HepG2 (cell line): ENCODE results near the gene LTBR. TPM values are rescaled to one million over a fixed set of nuclear protein-coding genes. Genes with fewer than 3 reads are reported as not detected.

Source experiments
- ATAC-seq: fragments of 200-7000 bp; cut with Tn5 transposase; 3 replicates; pipeline ENCODE4 v1.9.1; 2020; ENCODE audit warnings: mild to moderate bottlenecking, moderate library complexity
- BruUV-seq: library from RNA; stranded (reverse); fragments of 400-500 nt; replicated peaks from 2 replicates; lab custom pipeline; 2021; lab: Mats Ljungman, UMichigan
- CTCF ChIA-PET: fragments of 300-600 bp; formaldehyde crosslinking; extraction: SDS; loops from one replicate; lab custom pipeline; 2021; ENCODE audit warnings: low total read pairs, inconsistent platforms, low intra/inter-chr PET ratio; lab: Yijun Ruan, JAX
- POLR2A ChIA-PET: fragments of 350-600 bp; sonication (Branson Sonifier 250); formaldehyde crosslinking; loops from one replicate; lab custom pipeline; 2020; ENCODE audit warnings: antibody characterized with exemption, inconsistent platforms; lab: Yijun Ruan, JAX
- DNase-seq: peaks from one replicate; pipeline ENCODE4 v3.0.0-alpha.2; 2015; ENCODE audit warnings: low spot score
- FAIRE-seq: peaks from 3 replicates; lab custom pipeline; 2011; peaks lifted over from hg19 to GRCh38; lab: Jason Lieb, UNC
- H2AFZ ChIP-seq: one replicate; pipeline ENCODE4 v1.6.1; 2011; ENCODE audit warnings: low read length, inconsistent platforms
- H3K27ac ChIP-seq: fragments of 300-600 bp; 3 replicates; pipeline ENCODE4 v1.8.0; 2011; ENCODE audit warnings: mixed run types, mild to moderate bottlenecking, mixed read lengths, low read length, inconsistent platforms; ENCODE audit not compliant: insufficient read depth; ENCODE audit errors: extremely low read length
- H3K27me3 ChIP-seq, 2 experiments: fragments of 200-600 bp in 1 of 2; 2 replicates in 1 of 2; 3 replicates in 1 of 2; pipeline versions ENCODE4 v1.6.0 to v1.8.0; 2011; ENCODE audit warnings: low read length in 2 of 2, mild to moderate bottlenecking in 2 of 2, moderate library complexity in 2 of 2, inconsistent platforms in 1 of 2; ENCODE audit not compliant: insufficient read depth in 2 of 2, control insufficient read depth in 1 of 2
- H3K36me3 ChIP-seq, 2 experiments: fragments of 200-600 bp in 1 of 2; replicated peaks in 1 of 2; 2 replicates in 1 of 2; 3 replicates in 1 of 2; pipeline versions ENCODE4 v1.5.1 to v1.8.0; 2011; ENCODE audit warnings: low read length in 2 of 2, inconsistent platforms in 1 of 2; ENCODE audit not compliant: insufficient read depth in 2 of 2, control insufficient read depth in 1 of 2
- H3K4me1 ChIP-seq: 2 replicates; pipeline ENCODE4 v1.5.1; 2012; ENCODE audit warnings: low read length, inconsistent platforms; ENCODE audit not compliant: insufficient read depth
- H3K4me2 ChIP-seq: 2 replicates; pipeline ENCODE4 v1.6.0; 2011; ENCODE audit warnings: low read depth, low read length, inconsistent platforms
- H3K4me3 ChIP-seq, 3 experiments: fragments of 200-600 bp in 1 of 3; sonication (generic), shearing (Covaris generic) in 1 of 3; replicated peaks in 1 of 3; 2 replicates each; pipeline ENCODE4 v1.5.1; 2011 to 2016; ENCODE audit warnings: low read length in 3 of 3, inconsistent platforms in 2 of 3, low read depth in 2 of 3, mild to moderate bottlenecking in 2 of 3, control low read depth in 1 of 3, mixed read lengths in 1 of 3; ENCODE audit not compliant: insufficient read depth in 1 of 3
- H3K79me2 ChIP-seq: one replicate; pipeline ENCODE4 v1.6.1; 2011; ENCODE audit warnings: low read length, inconsistent platforms; ENCODE audit not compliant: insufficient read depth
- H3K9ac ChIP-seq: 2 replicates; pipeline ENCODE4 v1.6.0; 2011; ENCODE audit warnings: mild to moderate bottlenecking, low read depth, low read length, inconsistent platforms; ENCODE audit not compliant: insufficient read depth
- H3K9me3 ChIP-seq: 2 replicates; pipeline ENCODE4 v1.5.1; 2012; ENCODE audit warnings: mild to moderate bottlenecking, low read length
- H4K20me1 ChIP-seq: 2 replicates; pipeline ENCODE4 v1.6.0; 2011; ENCODE audit warnings: inconsistent platforms, mild to moderate bottlenecking, low read length, moderate library complexity; ENCODE audit not compliant: insufficient read depth
- CC2D1A ChIP-seq: sonication (generic); formaldehyde crosslinking; IDR thresholded peaks from 2 replicates; pipeline ENCODE4 v1.8.1; 2023; ENCODE audit warnings: mild to moderate bottlenecking, missing genetic modification reagents
- GMEB2 ChIP-seq: IDR thresholded peaks from 2 replicates; pipeline ENCODE4 v1.6.1; 2016; ENCODE audit warnings: missing biosample characterization, missing genetic modification reagents, low read depth
- KIAA2018 ChIP-seq: sonication (generic); formaldehyde crosslinking; IDR thresholded peaks from 2 replicates; pipeline ENCODE4 v1.5.0; 2020; ENCODE audit warnings: mild to moderate bottlenecking, missing genetic modification reagents, borderline replicate concordance
- NR3C1 ChIP-seq: sonication (generic); formaldehyde crosslinking; IDR thresholded peaks from 2 replicates; pipeline ENCODE4 v1.4.0; 2020; ENCODE audit warnings: missing genetic modification reagents
- PREB ChIP-seq: sonication (generic); formaldehyde crosslinking; IDR thresholded peaks from 2 replicates; pipeline ENCODE4 v1.4.0; 2020; ENCODE audit warnings: missing genetic modification reagents
- SNAI1 ChIP-seq: sonication (generic); formaldehyde crosslinking; IDR thresholded peaks from 2 replicates; pipeline ENCODE4 v1.5.0; 2020; ENCODE audit warnings: mild to moderate bottlenecking, missing genetic modification reagents, borderline replicate concordance
- STAT6 ChIP-seq: sonication (generic); formaldehyde crosslinking; IDR thresholded peaks from 2 replicates; pipeline ENCODE4 v1.4.0; 2020; ENCODE audit warnings: missing genetic modification reagents, mild to moderate bottlenecking, borderline replicate concordance
- ZNF17 ChIP-seq: sonication (generic); formaldehyde crosslinking; IDR thresholded peaks from 2 replicates; pipeline ENCODE4 v1.5.0; 2020; ENCODE audit warnings: mild to moderate bottlenecking, missing genetic modification reagents
- ZNF326 ChIP-seq: sonication (generic); formaldehyde crosslinking; IDR thresholded peaks from 2 replicates; pipeline ENCODE4 v1.4.0; 2020; ENCODE audit warnings: missing genetic modification reagents, borderline replicate concordance
- ZNF713 ChIP-seq: sonication (generic); formaldehyde crosslinking; IDR thresholded peaks from 2 replicates; pipeline ENCODE4 v1.4.0; 2020; ENCODE audit warnings: mild to moderate bottlenecking, missing genetic modification reagents
- WGBS: methylation state at CpG from one replicate; pipeline ENCODE4 v1.1.6; 2017; ENCODE audit warnings: low lambda C conversion rate; 5-methylcytosine and 5-hydroxymethylcytosine counted together
- in situ Hi-C: cut with HindIII; loops from 2 replicates; pipeline ENCODE4 v1.10.0; 2017; ENCODE audit warnings: low pct_unique_long_range_greater_than_20kb; ENCODE audit not compliant: extremely low pct_ligation_motif_present
- intact Hi-C: fragments of 100-400 bp; cut with micrococcal nuclease; formaldehyde crosslinking; loops from one replicate; pipeline ENCODE4 v1.10.0; 2022; ENCODE audit not compliant: unreplicated experiment
- polyA plus RNA-seq, 8 experiments: library from polyadenylated mRNA; depleted of rRNA in 3 of 8; stranded (reverse) in 7 of 8; unstranded in 1 of 8; fragments of >200 nt; fragmentation: Illumina TruSeq in 4 of 8; extraction: Trizol in 4 of 8; gene quantifications; 2 replicates each; pipeline versions ENCODE4 v1.2.1 to v1.2.3, GENCODE V29; 2011 to 2016; ENCODE audit warnings: low read depth in 4 of 8, missing spikeins in 1 of 8, mixed read lengths in 1 of 8; ENCODE audit not compliant: insufficient read depth in 1 of 8
- total RNA-seq, 5 experiments: library from RNA; depleted of rRNA; stranded (reverse); fragments of >200 nt; fragmentation: Illumina TruSeq; extraction: Trizol; gene quantifications; 2 replicates each; pipeline ENCODE4 v1.2.3, GENCODE V29; 2016; ENCODE audit warnings: low read depth in 1 of 5

The LTBR gene
- total and polyA plus RNA-seq, 2 of the 13 experiments (the other 11 are each of a cell fraction or from before 2014, with no cell fraction given) = 31.4 to 34.8 TPM

- TF ChIP-seq NR3C1 (CRISPR knock-in tag) = no peak
- no peak for TF ChIP-seq ZNF17 (CRISPR knock-in tag)
- no peak for TF ChIP-seq ZNF713 (CRISPR knock-in tag)
- TF ChIP-seq GMEB2 (CRISPR knock-in tag) = no peak
- no peak for TF ChIP-seq SNAI1 (CRISPR knock-in tag)
- no peak for TF ChIP-seq STAT6 (CRISPR knock-in tag)
- no peak for TF ChIP-seq PREB (CRISPR knock-in tag)
- TF ChIP-seq KIAA2018 (CRISPR knock-in tag) = no peak
- no peak for TF ChIP-seq CC2D1A
- TF ChIP-seq ZNF326 (CRISPR knock-in tag) = no peak
- TF ChIP-seq, all 625 proteins: peak for 0
- ATAC-seq (no peak), FAIRE-seq (no peak), DNase-seq (no peak)
- Histone ChIP-seq H3K4me1 (peaks cover 27% of the 10 kb centered on the region), H3K36me3 (no peaks in the 10 kb centered on the region), H3K79me2 (no peaks in the 10 kb centered on the region), H2AFZ (no peak overlapping the region), H3K9me3 (no peaks in the 10 kb centered on the region), H3K4me3 (no peak overlapping the region), H4K20me1 (no peaks in the 10 kb centered on the region), H3K4me2 (no peak overlapping the region), H3K27ac (no peak overlapping the region), H3K27me3 (no peaks in the 10 kb centered on the region; a peak in 2 of 5 replicates), H3K9ac (no peak overlapping the region)
- 64% methylated on average over 5 of the region's 5 CpGs for WGBS
- in situ Hi-C loops (no loop called here), intact Hi-C loops (no loop called here)
- POLR2A ChIA-PET = interaction anchor here (1.5 kb wide), 1 partner anchor 18 kb away, joined by 3 read pairs; the partner anchor contains the start of gene TAPBPL
- CTCF ChIA-PET = no interaction called here
- no TSS peak for BruUV-seq
Measured at GRCh38 chr12:6432991-6433390, 49.0 kb downstream of the LTBR start.
